GM21526 (cell line): ENCODE data around the gene ZNF280C.

Experiments
- ATAC-seq: cut with Tn5 transposase; IDR thresholded peaks from one replicate; pipeline ENCODE4 v1.9.1; 2021; ENCODE audit warnings: moderate library complexity; ENCODE audit not compliant: unreplicated experiment, low FRiP score

ZNF280C gene

DNA sequence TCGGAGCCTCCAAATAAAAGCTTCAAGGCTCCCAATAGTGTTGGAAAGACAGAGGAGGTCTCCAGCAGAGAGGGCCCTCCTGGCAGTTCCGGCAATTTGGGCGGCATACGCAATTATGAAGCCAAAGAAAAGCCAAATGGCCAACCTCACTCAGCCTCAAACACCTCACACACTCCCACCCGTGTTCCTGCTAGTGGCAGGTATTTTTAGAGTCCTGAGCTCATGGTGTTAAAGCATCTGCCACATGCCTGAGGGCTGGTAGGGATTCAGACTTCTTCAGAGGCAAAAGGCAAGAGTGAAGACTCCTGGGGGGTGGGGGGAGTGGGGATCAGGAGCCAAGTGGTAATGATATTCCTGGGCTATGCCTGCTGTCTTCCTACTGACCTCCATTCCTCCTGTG is 89.5 kb downstream of the ZNF280C start:
- no peak for ATAC-seq

GRCh38 chrX:130176942-130177341 is 91.8 kb downstream of the ZNF280C start:
- no peak for ATAC-seq

- ATAC-seq: peak; percentile 67
Observed at GRCh38 chrX:130176354-130176776, 92.3 kb downstream of the ZNF280C start.

DNA sequence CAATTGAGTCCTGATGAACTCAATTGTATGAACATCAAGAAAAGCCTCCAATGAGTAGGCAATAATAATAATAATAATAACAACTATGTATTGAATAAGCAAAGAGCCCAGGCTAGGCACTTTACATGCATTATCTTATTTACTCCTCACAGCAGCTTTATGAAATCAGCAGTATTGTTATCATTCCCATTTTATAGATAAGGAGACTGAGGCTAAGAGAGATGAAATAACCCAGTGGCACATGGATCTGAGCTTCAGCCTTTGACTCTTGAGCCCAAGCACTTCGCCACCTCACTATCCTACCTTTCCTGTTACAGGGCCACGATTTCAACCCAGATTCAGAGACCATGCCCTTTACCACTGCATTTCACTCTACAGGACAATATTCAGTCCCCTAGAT is 93.8 kb downstream of the ZNF280C start:
- ATAC-seq: no peak

GRCh38 chrX:130174045-130174704 is 94.5 kb downstream of the ZNF280C start:
- ATAC-seq: no peak

- peak; percentile 29 for ATAC-seq
Observed at GRCh38 chrX:130173190-130173895, 95.4 kb downstream of the ZNF280C start.

GRCh38 chrX:130172127-130172845 is 96.4 kb downstream of the ZNF280C start:
- ATAC-seq: no peak

DNA sequence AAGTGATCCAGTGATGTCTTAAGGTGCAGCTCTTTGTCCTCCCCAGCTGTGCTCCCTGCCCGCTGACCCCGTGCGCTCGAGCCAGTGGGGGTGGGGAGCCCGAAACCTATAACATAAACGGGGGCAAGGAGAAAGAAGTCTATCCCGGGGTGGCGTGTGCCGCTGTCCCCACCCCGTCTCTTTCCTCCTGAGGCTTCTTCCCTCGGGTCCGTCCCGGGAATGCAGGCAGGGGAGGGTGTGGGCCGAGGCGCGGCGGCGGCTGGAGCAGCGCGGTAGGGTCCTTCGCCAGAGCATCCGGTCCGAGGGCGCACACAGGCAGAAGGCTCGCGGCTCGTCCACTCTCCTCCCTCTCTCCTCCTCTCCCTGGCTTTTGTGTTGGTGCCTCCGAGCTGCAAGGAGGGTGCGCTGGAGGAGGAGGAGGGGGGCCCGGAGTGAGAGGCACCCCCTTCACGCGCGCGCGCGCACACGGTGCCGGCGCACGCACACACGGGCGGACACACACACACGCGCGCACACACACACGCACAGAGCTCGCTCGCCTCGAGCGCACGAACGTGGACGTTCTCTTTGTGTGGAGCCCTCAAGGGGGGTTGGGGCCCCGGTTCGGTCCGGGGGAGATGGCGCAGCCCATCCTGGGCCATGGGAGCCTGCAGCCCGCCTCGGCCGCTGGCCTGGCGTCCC is 97.1 kb downstream of the ZNF280C start, which contains the start of gene RAB33A:
Gene RAB33A, plus strand, starts transcription at position 517 of the 681 bp plus-strand sequence. Its CDS starts 101 bp downstream, at position 618.
- ATAC-seq: no peak

GRCh38 chrX:130170752-130171445 is 97.8 kb downstream of the ZNF280C start:
- ATAC-seq: peak; percentile 77

DNA sequence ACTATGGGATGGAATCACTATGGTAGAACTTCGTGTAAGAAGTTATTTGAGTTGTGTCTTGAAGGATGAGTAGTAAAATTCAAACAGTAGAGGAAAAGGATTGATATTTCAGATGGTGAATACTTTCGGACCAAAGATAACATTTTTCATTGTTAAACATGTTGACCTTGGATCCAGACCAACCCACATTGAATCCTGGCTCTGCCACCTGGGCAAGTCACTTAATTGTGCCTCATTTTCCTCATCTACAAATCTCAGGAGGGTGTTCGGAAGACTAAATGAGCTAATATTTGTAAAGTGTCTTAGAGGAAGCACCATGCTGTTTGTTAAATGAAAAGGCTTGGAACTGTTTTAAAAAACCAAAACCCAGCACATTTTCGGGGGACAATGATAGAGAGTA is 101.7 kb downstream of the ZNF280C start:
- no peak for ATAC-seq

GRCh38 chrX:130166503-130166777 is 102.3 kb downstream of the ZNF280C start:
- no peak for ATAC-seq

DNA sequence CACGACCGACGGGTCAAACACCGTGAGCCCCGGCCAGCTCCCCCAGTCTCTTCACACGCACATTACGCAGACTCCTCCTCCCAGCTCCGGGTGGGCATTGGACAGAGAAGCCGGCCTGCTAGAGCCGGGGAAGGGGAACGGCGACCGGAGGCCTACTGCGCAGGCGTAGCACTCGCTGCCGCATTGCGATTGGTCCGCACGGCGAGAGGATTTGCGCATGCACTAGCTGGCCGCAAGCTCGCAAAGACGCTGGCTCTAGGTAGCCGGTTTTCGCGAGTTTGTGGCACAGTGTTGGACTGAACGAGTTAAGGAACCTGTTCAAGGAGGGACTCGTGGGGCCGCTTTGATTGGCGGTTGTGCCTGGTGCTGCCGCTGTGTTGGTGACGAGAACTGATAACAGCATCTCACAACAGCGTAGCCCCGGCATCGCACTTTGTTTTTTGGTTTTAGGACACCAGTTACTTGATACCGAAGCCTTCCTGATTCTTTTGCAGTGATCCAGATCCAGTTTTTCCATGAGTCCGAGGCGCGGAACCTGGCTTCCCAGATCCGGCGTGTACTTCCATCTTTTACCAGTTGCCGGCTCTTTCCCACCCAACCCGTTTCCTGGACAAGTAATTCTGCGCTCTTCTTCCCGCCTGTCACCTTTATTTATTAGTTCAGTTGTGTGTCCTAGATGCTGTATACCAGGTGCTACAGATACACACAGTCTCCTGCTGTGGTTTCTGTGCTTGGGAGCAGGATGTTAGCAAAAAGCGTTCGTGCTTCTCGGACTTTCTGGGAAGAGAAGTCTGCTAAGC is 102.8 kb downstream of the ZNF280C start, which contains the start of gene AIFM1:
Gene AIFM1, minus strand, starts transcription at position 139 of the 800 bp plus-strand sequence. CDS start 185 bp downstream, outside the sequence.
- ATAC-seq: peak; percentile 78

- ATAC-seq: no peak
Observed at GRCh38 chrX:130165181-130165702, 103.5 kb downstream of the ZNF280C start.

DNA sequence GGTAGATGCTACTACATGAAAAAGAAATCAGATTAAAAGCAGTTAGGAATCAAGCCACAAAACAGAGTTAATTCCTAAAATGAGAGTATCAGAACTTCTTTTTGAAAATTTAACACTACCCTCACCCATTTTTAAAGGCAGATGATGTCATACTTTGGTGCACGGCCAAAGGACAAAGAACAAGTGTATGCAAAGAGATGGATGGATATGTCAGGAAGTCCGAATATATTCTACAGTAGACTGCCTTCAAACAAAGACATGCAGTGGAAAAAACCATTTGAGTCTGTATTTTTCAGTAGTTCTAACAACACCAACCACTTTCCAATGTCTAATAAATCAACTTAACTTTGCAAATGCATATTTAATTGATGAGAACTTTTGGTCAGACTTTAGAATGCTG is 105.3 kb downstream of the ZNF280C start:
- no peak for ATAC-seq

DNA sequence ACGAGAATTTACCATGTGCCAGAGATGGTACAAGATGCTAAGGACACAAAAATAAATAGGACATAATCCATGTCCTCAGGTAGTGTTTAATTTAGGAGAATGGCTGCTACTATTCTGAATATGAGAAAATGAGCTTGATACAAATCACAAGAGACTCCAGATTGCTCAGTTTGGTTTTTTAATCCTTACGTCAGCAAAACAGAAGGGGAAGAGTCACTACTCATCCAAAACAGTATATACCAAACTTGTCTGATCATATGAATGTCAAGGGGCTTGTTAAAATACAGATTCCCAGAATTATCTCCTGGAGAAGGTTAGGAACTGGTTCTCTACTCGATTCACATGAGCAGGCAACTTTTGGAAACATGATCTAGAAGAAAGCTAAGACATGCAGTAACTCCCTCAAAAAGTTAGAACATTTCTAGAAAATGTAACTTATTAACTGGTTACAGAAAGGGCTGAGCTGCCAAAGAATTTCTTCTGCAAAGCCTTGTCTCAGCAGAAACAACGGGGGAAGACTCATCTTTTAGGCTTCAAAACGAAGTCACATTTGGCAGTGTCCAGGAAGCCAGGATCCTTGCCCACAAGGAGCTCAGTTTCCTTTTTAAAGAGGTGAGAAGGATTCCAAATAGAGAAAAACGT is 106.5 kb downstream of the ZNF280C start:
- no peak for ATAC-seq

DNA sequence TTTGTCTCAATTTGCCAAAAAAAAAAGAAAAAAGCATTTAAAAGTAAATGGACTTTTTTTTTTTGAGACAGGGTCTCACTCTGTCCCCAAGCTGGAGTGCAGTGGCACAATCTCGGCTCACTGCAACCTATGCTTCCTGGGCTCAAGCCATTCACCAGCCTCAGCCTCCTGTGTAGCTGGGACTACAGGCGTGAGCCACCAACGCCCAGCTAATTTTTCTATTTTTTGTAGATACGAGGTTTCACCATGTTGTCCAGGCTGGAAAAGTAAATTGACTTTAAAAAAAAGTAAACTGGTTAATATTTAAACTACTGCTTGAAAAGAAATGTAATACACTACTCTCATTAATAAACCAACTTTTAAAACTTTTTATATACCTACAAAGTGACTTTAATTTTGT is 108.9 kb downstream of the ZNF280C start:
- no peak for ATAC-seq

DNA sequence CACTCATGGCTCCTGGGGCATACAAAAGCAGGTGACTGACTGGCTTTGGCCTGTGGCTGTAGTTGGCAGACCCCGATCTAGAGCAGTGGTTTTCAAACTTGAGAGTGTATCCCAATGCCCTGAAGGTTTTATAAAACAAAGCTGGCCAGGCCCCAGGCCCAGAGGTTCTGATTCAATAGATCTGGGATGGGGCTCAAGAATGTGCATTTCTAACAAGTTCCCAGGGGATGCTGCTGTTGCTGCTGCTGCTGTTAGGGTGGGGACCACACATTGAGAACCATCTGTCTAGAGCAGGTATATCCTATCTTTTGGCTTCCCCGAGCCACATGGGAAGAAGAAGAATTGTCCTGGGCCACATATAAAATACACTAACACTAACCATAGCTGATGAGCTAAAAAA is 110.4 kb downstream of the ZNF280C start:
- ATAC-seq: no peak

GRCh38 chrX:130155564-130155963 is 113.1 kb downstream of the ZNF280C start:
- no peak for ATAC-seq
